ENCODE measurements around the gene DCHS1.

The DCHS1 gene

GRCh38 chr11:6622261-6623171 is 33.1 kb downstream of the DCHS1 start:
- Histone ChIP-seq H3K4me3 (ENCODE audit: low read length, poor library complexity, severe bottlenecking) (no peak overlapping the region), H3F3A (ENCODE audit: low read depth) (no peaks in the 10 kb centered on the region), H3K4me1 (ENCODE audit: insufficient read depth, low read length, poor library complexity, severe bottlenecking) (peaks cover 19% of the 10 kb centered on the region), H3K4me2 (ENCODE audit: low read depth, low read length, poor library complexity, severe bottlenecking) (no peak overlapping the region), H3K27me3 (ENCODE audit: insufficient read depth, low read length, poor library complexity, severe bottlenecking) (no peaks in the 10 kb centered on the region), H3K9ac (ENCODE audit: low read depth, low read length, poor library complexity, severe bottlenecking) (no peak overlapping the region), H3K36me3 (ENCODE audit: insufficient read depth, low read length) (no peaks in the 10 kb centered on the region), H2AFZ (ENCODE audit: low read length) (no peak overlapping the region), H3K9me2 (replicated peaks; ENCODE audit: low read depth, low read length) (no peaks in the 10 kb centered on the region), H4K20me1 (ENCODE audit: insufficient read depth, low read length, poor library complexity, severe bottlenecking) (no peaks in the 10 kb centered on the region), H3K79me2 (ENCODE audit: insufficient read depth, low read length) (peaks cover 6% of the 10 kb centered on the region; the same call in 1 of the 2 replicates), H3K9me3 (ENCODE audit: insufficient read depth, low read depth, low read length) (no peaks in the 10 kb centered on the region)
- TF ChIP-seq EZH2phosphoT487 (IDR thresholded peaks at IDR 0.05; ENCODE audit: borderline replicate concordance) (no peak), CTCF (conservative IDR thresholded peaks at IDR 0.05; ENCODE audit: low read length) (no peak)

- Histone ChIP-seq H3K4me1 (ENCODE audit: insufficient read depth, low read length, poor library complexity, severe bottlenecking) (peaks cover 18% of the 10 kb centered on the region), H3K79me2 (ENCODE audit: insufficient read depth, low read length) (peaks cover 6% of the 10 kb centered on the region; the same call in 1 of the 2 replicates), H3K9ac (ENCODE audit: low read depth, low read length, poor library complexity, severe bottlenecking) (no peak overlapping the region), H3K27me3 (ENCODE audit: insufficient read depth, low read length, poor library complexity, severe bottlenecking) (no peaks in the 10 kb centered on the region), H3F3A (ENCODE audit: low read depth) (no peaks in the 10 kb centered on the region), H3K4me2 (ENCODE audit: low read depth, low read length, poor library complexity, severe bottlenecking) (no peak overlapping the region), H2AFZ (ENCODE audit: low read length) (no peak overlapping the region), H3K36me3 (ENCODE audit: insufficient read depth, low read length) (no peaks in the 10 kb centered on the region), H3K4me3 (ENCODE audit: low read length, poor library complexity, severe bottlenecking) (no peak overlapping the region), H3K9me3 (ENCODE audit: insufficient read depth, low read depth, low read length) (no peaks in the 10 kb centered on the region), H3K9me2 (replicated peaks; ENCODE audit: low read depth, low read length) (no peaks in the 10 kb centered on the region), H4K20me1 (ENCODE audit: insufficient read depth, low read length, poor library complexity, severe bottlenecking) (no peaks in the 10 kb centered on the region)
- TF ChIP-seq EZH2phosphoT487 (IDR thresholded peaks at IDR 0.05; ENCODE audit: borderline replicate concordance) (no peak), CTCF (conservative IDR thresholded peaks at IDR 0.05; ENCODE audit: low read length) (no peak)
These were observed 33.8 kb downstream of the DCHS1 start for GRCh38 chr11:6621711-6622211.

- TF ChIP-seq CTCF (conservative IDR thresholded peaks at IDR 0.05; ENCODE audit: low read length) (no peak), EZH2phosphoT487 (IDR thresholded peaks at IDR 0.05; ENCODE audit: borderline replicate concordance) (no peak)
- Histone ChIP-seq H3K79me2 (ENCODE audit: insufficient read depth, low read length) (peaks cover 6% of the 10 kb centered on the region; the same call in 1 of the 2 replicates), H3K4me2 (ENCODE audit: low read depth, low read length, poor library complexity, severe bottlenecking) (no peak overlapping the region), H3F3A (ENCODE audit: low read depth) (no peaks in the 10 kb centered on the region), H3K9me2 (replicated peaks; ENCODE audit: low read depth, low read length) (no peaks in the 10 kb centered on the region), H3K27me3 (ENCODE audit: insufficient read depth, low read length, poor library complexity, severe bottlenecking) (no peaks in the 10 kb centered on the region), H4K20me1 (ENCODE audit: insufficient read depth, low read length, poor library complexity, severe bottlenecking) (no peaks in the 10 kb centered on the region), H3K9me3 (ENCODE audit: insufficient read depth, low read depth, low read length) (no peaks in the 10 kb centered on the region), H2AFZ (ENCODE audit: low read length) (no peak overlapping the region), H3K4me3 (ENCODE audit: low read length, poor library complexity, severe bottlenecking) (no peak overlapping the region), H3K36me3 (ENCODE audit: insufficient read depth, low read length) (no peaks in the 10 kb centered on the region), H3K9ac (ENCODE audit: low read depth, low read length, poor library complexity, severe bottlenecking) (no peak overlapping the region), H3K4me1 (ENCODE audit: insufficient read depth, low read length, poor library complexity, severe bottlenecking) (peaks cover 18% of the 10 kb centered on the region)
These were observed 35.0 kb downstream of the DCHS1 start for GRCh38 chr11:6620636-6621035.
